Testis (tissue), 3 donors: Measurements from ENCODE around the gene SMAD1. TPM values are rescaled to one million over a fixed set of nuclear protein-coding genes. Genes with fewer than 3 reads are reported as not detected.

Experiments used
- DNase-seq: peaks from one replicate; pipeline ENCODE4 v3.0.0-alpha.2; 2019
- H3K27ac ChIP-seq, 2 donors: fragments of 200-600 bp; sonication (generic); one replicate each; pipeline ENCODE4 v1.5.1; 2019
- H3K27me3 ChIP-seq: fragments of 200-600 bp; sonication (generic); one replicate; pipeline ENCODE4 v1.5.1; 2019
- H3K36me3 ChIP-seq: fragments of 200-600 bp; sonication (generic); one replicate; pipeline ENCODE4 v1.5.1; 2017; ENCODE audit warnings: low read depth; ENCODE audit errors: missing control alignments
- H3K4me1 ChIP-seq: fragments of 200-600 bp; sonication (generic); one replicate; pipeline ENCODE4 v1.5.1; 2019
- H3K4me3 ChIP-seq, 2 donors: fragments of 200-600 bp; sonication (generic); one replicate each; pipeline ENCODE4 v1.5.1; 2017 to 2019
- H3K9me3 ChIP-seq: fragments of 200-600 bp; sonication (generic); one replicate; pipeline ENCODE4 v1.5.1; 2017
- POLR2A ChIP-seq: fragments of 450-650 bp; IDR thresholded peaks from one replicate; pipeline ENCODE4 v1.6.1; 2017; ENCODE audit warnings: antibody characterized with exemption, mild to moderate bottlenecking, moderate library complexity
- WGBS, 2 donors: methylation state at CpG; one replicate each; pipeline ENCODE4 v1.1.5; 2018; 5-methylcytosine and 5-hydroxymethylcytosine counted together
- intact Hi-C: fragments of 100-400 bp; cut with DNase I; formaldehyde crosslinking; loops from one replicate; pipeline ENCODE4 v1.15.1; 2023; ENCODE audit warnings: low total_unique reads
- polyA plus RNA-seq: library from polyadenylated mRNA; stranded (reverse); fragments of 350-450 nt; fragmentation: Illumina TruSeq; extraction: RNeasy Lipid Tissue Mini Kit (QIAGEN cat#74804); gene quantifications from one replicate; pipeline ENCODE4 v1.2.3, GENCODE V29; 2014; ENCODE audit warnings: low read depth, low replicate concordance; ENCODE audit not compliant: insufficient read depth
- total RNA-seq, 2 donors: library from RNA; depleted of rRNA; stranded (reverse); fragments of >200 nt; gene quantifications; one replicate each; pipeline ENCODE4 v1.2.3, GENCODE V29; 2016
- TF ChIP-seq, protein P1 (sequence below), 3 experiments: fragments of 450-650 bp in 2 of 3; fragments of 200-600 bp in 1 of 3; sonication (generic) in 1 of 3; IDR thresholded peaks; one replicate each; pipeline ENCODE4 v1.5.1; 2016 to 2019; ENCODE audit warnings: antibody characterized with exemption in 3 of 3, mild to moderate bottlenecking in 2 of 3, moderate library complexity in 1 of 3

SMAD1 gene
- total and polyA plus RNA-seq, 3 donors from 2014 or later: 29.6 to 37.6 (median 30.1) TPM

DNA sequence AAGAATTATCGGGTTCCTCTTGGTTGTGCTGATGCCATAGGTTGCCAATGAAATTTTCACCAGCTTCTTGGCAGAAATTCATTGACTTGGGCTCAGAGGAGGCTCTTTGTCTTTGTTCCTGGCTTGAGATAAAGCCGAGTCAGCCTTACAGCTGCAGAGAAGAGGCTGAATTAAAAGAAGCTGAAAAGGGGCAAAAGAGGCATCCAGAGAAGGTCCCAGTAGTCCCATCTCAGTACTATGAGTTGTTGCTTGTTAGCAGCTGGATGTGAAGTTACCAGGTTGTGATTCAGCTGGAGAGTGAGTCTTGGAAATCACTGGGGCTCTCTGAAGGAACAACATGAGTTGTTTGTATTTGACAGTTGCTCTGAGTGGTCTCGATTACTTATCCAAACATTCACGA lies 59.7 kb downstream of the SMAD1 start:
- Histone ChIP-seq H3K9me3 (no peaks in the 10 kb centered on the region), H3K4me1 (no peaks in the 10 kb centered on the region), H3K27ac (no peak overlapping the region), H3K4me3 (no peak overlapping the region), H3K27me3 (no peaks in the 10 kb centered on the region), H3K36me3 (no peaks in the 10 kb centered on the region)
- DNase-seq: no peak
- no peak for TF ChIP-seq POLR2A
- TF ChIP-seq, protein P1, sequence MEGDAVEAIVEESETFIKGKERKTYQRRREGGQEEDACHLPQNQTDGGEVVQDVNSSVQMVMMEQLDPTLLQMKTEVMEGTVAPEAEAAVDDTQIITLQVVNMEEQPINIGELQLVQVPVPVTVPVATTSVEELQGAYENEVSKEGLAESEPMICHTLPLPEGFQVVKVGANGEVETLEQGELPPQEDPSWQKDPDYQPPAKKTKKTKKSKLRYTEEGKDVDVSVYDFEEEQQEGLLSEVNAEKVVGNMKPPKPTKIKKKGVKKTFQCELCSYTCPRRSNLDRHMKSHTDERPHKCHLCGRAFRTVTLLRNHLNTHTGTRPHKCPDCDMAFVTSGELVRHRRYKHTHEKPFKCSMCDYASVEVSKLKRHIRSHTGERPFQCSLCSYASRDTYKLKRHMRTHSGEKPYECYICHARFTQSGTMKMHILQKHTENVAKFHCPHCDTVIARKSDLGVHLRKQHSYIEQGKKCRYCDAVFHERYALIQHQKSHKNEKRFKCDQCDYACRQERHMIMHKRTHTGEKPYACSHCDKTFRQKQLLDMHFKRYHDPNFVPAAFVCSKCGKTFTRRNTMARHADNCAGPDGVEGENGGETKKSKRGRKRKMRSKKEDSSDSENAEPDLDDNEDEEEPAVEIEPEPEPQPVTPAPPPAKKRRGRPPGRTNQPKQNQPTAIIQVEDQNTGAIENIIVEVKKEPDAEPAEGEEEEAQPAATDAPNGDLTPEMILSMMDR (IDR thresholded peaks at IDR 0.05): no peak
- intact Hi-C loops: no loop called here
- WGBS, 2 donors: 59 to 70% methylated on average over 4 of the region's 4 CpGs

DNA sequence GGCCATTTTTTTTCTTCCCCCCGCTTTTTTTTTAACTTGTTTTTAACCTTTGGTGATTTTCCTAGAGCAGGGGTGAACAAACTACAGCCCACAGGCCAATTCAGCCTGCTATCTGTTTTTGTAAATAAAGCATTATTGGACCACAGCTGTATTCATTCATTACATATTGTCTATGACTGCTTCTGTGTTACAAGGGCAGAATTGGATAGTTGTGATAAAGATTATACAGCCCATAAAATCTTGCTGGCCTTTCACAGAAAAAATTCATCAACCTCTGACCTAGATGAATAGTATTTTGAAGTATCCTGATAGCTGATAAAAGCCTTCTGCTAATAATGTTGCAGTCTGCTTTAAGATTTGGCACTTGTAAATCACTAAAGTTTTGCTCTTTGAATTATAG lies 63.4 kb downstream of the SMAD1 start:
- no peaks in the 10 kb centered on the region for H3K27me3 ChIP-seq
- no peaks in the 10 kb centered on the region for H3K4me1 ChIP-seq
- H3K4me3 ChIP-seq: no peak overlapping the region
- H3K9me3 ChIP-seq: no peaks in the 10 kb centered on the region
- intact Hi-C loops: no loop called here
- WGBS, 2 donors: 79 to 93% methylated on average over 1 of the region's 1 CpG
- H3K27ac ChIP-seq: no peak overlapping the region
- TF ChIP-seq POLR2A: no peak
- TF ChIP-seq, protein P1 (IDR thresholded peaks at IDR 0.05): no peak
- no peak for DNase-seq
- no peaks in the 10 kb centered on the region for H3K36me3 ChIP-seq

DNA sequence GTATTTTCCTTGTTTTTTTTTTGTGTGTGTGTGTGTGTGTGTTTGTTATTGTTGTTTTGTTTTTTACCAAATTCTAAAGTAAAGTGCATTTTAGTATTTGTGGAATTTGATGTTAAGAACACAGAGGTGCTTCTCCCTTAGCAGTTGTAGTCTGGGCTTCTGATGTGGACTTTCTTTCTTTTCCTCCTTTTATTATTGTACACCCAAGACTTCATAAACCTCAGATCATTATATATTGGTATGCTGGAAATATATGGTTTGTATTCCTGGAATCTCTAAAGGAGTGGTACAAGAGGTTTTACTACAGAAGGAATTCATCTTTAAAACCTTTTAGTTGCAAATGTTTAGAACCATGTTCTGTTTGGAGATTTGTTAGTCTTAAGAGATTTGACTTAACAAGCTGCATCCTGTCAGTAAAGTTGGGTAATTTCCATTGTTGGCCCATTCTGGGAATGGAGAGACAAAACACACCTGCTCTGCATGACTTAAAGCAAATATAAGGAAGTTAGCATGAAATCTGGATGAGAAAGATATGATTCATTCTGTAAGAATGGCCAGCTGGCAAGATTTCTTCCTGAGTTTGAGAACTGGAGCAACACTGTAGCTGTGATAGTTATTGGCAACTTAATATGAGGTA lies 64.0 kb downstream of the SMAD1 start:
- Histone ChIP-seq H3K27ac (no peak overlapping the region), H3K4me1 (no peaks in the 10 kb centered on the region), H3K27me3 (no peaks in the 10 kb centered on the region), H3K9me3 (no peaks in the 10 kb centered on the region), H3K36me3 (no peaks in the 10 kb centered on the region), H3K4me3 (no peak overlapping the region)
- DNase-seq: peak; percentile 20
- no peak for TF ChIP-seq POLR2A
- TF ChIP-seq, protein P1 (IDR thresholded peaks at IDR 0.05): no peak
- intact Hi-C loops: no loop called here

DNA sequence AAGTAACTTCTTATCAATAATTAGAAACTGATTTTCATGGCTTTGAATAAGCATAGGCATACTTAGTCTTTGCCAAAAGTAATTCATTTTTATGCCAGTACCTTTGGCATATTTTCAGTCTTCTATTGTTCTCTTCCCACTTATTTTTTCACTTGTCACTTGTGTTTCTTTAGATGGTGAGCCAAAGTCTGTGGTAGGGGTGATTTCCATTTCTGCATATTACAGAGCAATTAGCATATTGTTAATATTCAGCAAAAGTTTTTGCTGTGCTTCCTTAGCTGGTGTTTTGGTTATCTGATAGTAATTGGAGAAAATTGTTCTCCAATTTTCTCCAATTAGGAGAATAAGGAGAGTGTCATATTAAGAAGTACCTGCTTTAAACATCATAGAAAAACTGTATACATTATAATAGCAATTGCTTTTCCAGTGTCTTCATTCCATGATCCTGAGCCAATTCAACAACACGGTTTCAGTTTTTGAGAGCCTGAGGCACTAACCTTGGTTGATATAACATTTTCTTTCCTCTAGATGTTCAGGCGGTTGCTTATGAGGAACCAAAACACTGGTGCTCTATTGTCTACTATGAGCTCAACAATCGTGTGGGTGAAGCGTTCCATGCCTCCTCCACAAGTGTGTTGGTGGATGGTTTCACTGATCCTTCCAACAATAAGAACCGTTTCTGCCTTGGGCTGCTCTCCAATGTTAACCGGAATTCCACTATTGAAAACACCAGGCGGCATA lies 64.7 kb downstream of the SMAD1 start:
- TF ChIP-seq, protein P1 (IDR thresholded peaks at IDR 0.05): no peak
- TF ChIP-seq POLR2A: no peak

DNA sequence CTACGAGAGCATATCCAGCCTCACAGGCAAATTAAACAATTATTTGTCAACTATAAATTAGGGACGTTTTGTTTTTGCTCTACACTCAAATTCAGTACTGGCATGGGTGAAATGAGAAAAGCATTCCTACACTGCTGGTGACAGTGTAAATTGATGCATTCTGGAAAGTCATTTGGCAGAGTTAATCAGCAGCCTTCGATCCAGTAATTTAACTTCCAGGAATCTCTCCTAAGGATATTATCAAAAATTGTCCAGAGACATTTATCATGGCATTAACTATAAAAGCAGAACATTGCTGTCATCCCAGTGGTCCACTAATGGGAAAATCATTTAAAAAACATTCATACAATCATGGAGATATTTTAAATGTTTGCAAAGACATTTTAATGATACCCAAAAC lies 70.0 kb downstream of the SMAD1 start:
- no peaks in the 10 kb centered on the region for H3K27me3 ChIP-seq
- H3K9me3 ChIP-seq: no peaks in the 10 kb centered on the region
- H3K4me1 ChIP-seq: no peaks in the 10 kb centered on the region
- TF ChIP-seq, protein P1 (IDR thresholded peaks at IDR 0.05): no peak
- TF ChIP-seq POLR2A: no peak
- 58 to 67% methylated on average over 3 of the region's 3 CpGs for WGBS, 2 donors
- H3K27ac ChIP-seq: no peak overlapping the region
- no peak overlapping the region for H3K4me3 ChIP-seq
- H3K36me3 ChIP-seq: no peaks in the 10 kb centered on the region
- intact Hi-C loops: no loop called here
- DNase-seq: no peak

More for the DNA sequence above, 64.7 kb downstream of the SMAD1 start:
- 56 to 61% methylated on average over 7 of the region's 7 CpGs for WGBS, 2 donors
- H3K9me3 ChIP-seq: no peaks in the 10 kb centered on the region
- peak; percentile 22 for DNase-seq
- no peaks in the 10 kb centered on the region for H3K36me3 ChIP-seq
- intact Hi-C loops: no loop called here
- no peak overlapping the region for H3K4me3 ChIP-seq
- H3K4me1 ChIP-seq: no peaks in the 10 kb centered on the region
- H3K27ac ChIP-seq: no peak overlapping the region
- H3K27me3 ChIP-seq: no peaks in the 10 kb centered on the region
